Endothelial cell of umbilical vein (primary cell): ENCODE results near the gene CFAP100. TPM values are rescaled to one million over a fixed set of nuclear protein-coding genes. Genes with fewer than 3 reads are reported as not detected.

Experiments used
- BruUV-seq: library from RNA; stranded (reverse); fragments of 400-500 nt; replicated peaks from 2 replicates; lab custom pipeline; 2021; lab: Mats Ljungman, UMichigan
- CTCF ChIA-PET: fragments of 300-600, 350-600 bp; sonication (Branson Sonifier 250); formaldehyde crosslinking; loops from one replicate; lab custom pipeline; 2021; ENCODE audit warnings: antibody characterized with exemption, inconsistent platforms; lab: Charles Lee
- POLR2A ChIA-PET: fragments of 300-600, 350-600 bp; sonication (Branson Sonifier 250); formaldehyde crosslinking; loops from one replicate; lab custom pipeline; 2021; ENCODE audit warnings: antibody characterized with exemption, inconsistent platforms; lab: Charles Lee
- DNase-seq: peaks from one replicate; pipeline ENCODE4 v3.0.0-alpha.2; 2011; ENCODE audit warnings: low read depth, low spot score
- FAIRE-seq: peaks from 2 replicates; lab custom pipeline; 2011; peaks lifted over from hg19 to GRCh38; lab: Jason Lieb, UNC
- H2AFZ ChIP-seq: 2 replicates; pipeline ENCODE4 v1.6.0; 2012; ENCODE audit warnings: low read depth, low read length, control low read depth, inconsistent platforms
- H3K27ac ChIP-seq: 2 replicates; pipeline ENCODE4 v1.5.1; 2011; ENCODE audit warnings: low read depth, mild to moderate bottlenecking, control low read depth, low read length, moderate library complexity; ENCODE audit not compliant: insufficient read depth
- H3K27me3 ChIP-seq, 2 experiments: 2 replicates each; pipeline versions ENCODE4 v1.6.0 to v1.6.1; 2011; ENCODE audit warnings: low read length in 2 of 2, mixed read lengths in 1 of 2; ENCODE audit not compliant: control insufficient read depth in 2 of 2, insufficient read depth in 2 of 2
- H3K36me3 ChIP-seq, 2 experiments: 2 replicates in 1 of 2; 3 replicates in 1 of 2; pipeline ENCODE4 v1.5.1; 2011; ENCODE audit warnings: low read length in 2 of 2, mild to moderate bottlenecking in 1 of 2, moderate library complexity in 1 of 2; ENCODE audit not compliant: control insufficient read depth in 2 of 2, insufficient read depth in 2 of 2; ENCODE audit errors: extremely low read depth in 1 of 2
- H3K4me1 ChIP-seq: 3 replicates; pipeline ENCODE4 v1.5.1; 2011; ENCODE audit warnings: mild to moderate bottlenecking, low read length; ENCODE audit not compliant: control insufficient read depth, insufficient read depth; ENCODE audit errors: extremely low read depth
- H3K4me2 ChIP-seq: 2 replicates; pipeline ENCODE4 v1.6.1; 2011; ENCODE audit warnings: low read length, control low read depth, mixed read lengths; ENCODE audit not compliant: insufficient read depth
- H3K4me3 ChIP-seq, 3 experiments: fragments of 200-600 bp in 1 of 3; sonication (generic), shearing (Covaris generic) in 1 of 3; replicated peaks in 1 of 3; 2 replicates each; pipeline ENCODE4 v1.5.1; 2011 to 2016; ENCODE audit warnings: control low read depth in 3 of 3, low read length in 3 of 3, mild to moderate bottlenecking in 2 of 3, inconsistent platforms in 1 of 3, low read depth in 1 of 3, moderate library complexity in 1 of 3; ENCODE audit not compliant: insufficient read depth in 1 of 3
- H3K79me2 ChIP-seq: 2 replicates; pipeline ENCODE4 v1.6.0; 2012; ENCODE audit warnings: low read length, inconsistent platforms; ENCODE audit not compliant: control insufficient read depth, insufficient read depth
- H3K9ac ChIP-seq: replicated peaks from 2 replicates; pipeline ENCODE3; 2011; ENCODE audit warnings: low read length, control low read depth; ENCODE audit not compliant: insufficient read depth; ENCODE audit errors: extremely low read depth
- H3K9me1 ChIP-seq: replicated peaks from 3 replicates; pipeline ENCODE4 v1.6.0; 2011; ENCODE audit warnings: mild to moderate bottlenecking, low read length; ENCODE audit not compliant: control insufficient read depth, insufficient read depth; ENCODE audit errors: extremely low read depth
- H3K9me3 ChIP-seq: replicated peaks from 2 replicates; pipeline ENCODE4 v1.5.1; 2012; ENCODE audit warnings: low read length, inconsistent platforms; ENCODE audit not compliant: control insufficient read depth, insufficient read depth
- H4K20me1 ChIP-seq: replicated peaks from 2 replicates; pipeline ENCODE3; 2011; ENCODE audit warnings: mild to moderate bottlenecking, low read length; ENCODE audit not compliant: control insufficient read depth, insufficient read depth; ENCODE audit errors: extremely low read depth
- FOS ChIP-seq: IDR thresholded peaks from 2 replicates; pipeline ENCODE4 v1.6.1; 2011; ENCODE audit warnings: mild to moderate bottlenecking, low read length, moderate library complexity, borderline replicate concordance; ENCODE audit not compliant: insufficient read depth
- GATA2 ChIP-seq: IDR thresholded peaks from 2 replicates; pipeline ENCODE4 v1.7.0; 2011; ENCODE audit warnings: low read depth, mild to moderate bottlenecking, moderate library complexity, mixed read lengths, low read length; ENCODE audit not compliant: insufficient read length, insufficient read depth
- JUN ChIP-seq: IDR thresholded peaks from 2 replicates; pipeline ENCODE4 v1.6.1; 2011; ENCODE audit warnings: borderline replicate concordance, low read depth; ENCODE audit not compliant: insufficient read length, insufficient read depth
- POLR2A ChIP-seq: IDR thresholded peaks from 2 replicates; pipeline ENCODE4 v1.6.1; 2012; ENCODE audit warnings: low read depth, mild to moderate bottlenecking, control low read depth, low read length
- dilution Hi-C: fragments of 300-500 bp; cut with MboI; formaldehyde crosslinking; loops from one replicate; pipeline ENCODE4 v1.15.0; 2019; ENCODE audit warnings: low sequenced_read_pairs; ENCODE audit not compliant: extremely low pct_ligation_motif_present
- intact Hi-C: fragments of 100-400 bp; cut with micrococcal nuclease; formaldehyde crosslinking; loops from one replicate; pipeline ENCODE4 v1.10.0; 2022
- polyA plus RNA-seq, 4 experiments: library from polyadenylated mRNA; depleted of rRNA in 3 of 4; stranded (reverse) in 3 of 4; unstranded in 1 of 4; fragments of >200 nt; gene quantifications; 2 replicates each; pipeline versions ENCODE4 v1.2.1 to v1.2.3, GENCODE V29; 2011 to 2012; ENCODE audit warnings: missing spikeins in 1 of 4
- total RNA-seq: library from RNA; stranded (reverse); gene quantifications from 2 replicates; pipeline ENCODE4 v1.2.3, GENCODE V29; 2021
- TF ChIP-seq, protein P1 (sequence below): IDR thresholded peaks from 2 replicates; pipeline ENCODE4 v1.6.1; 2011; ENCODE audit not compliant: insufficient read depth, insufficient read length
- TF ChIP-seq, protein P2 (sequence below), 2 donors: IDR thresholded peaks; 1 replicate in 1 of 2; 2 replicates in 1 of 2; pipeline ENCODE4 v1.5.1; 2011; ENCODE audit warnings: low read length in 2 of 2, mild to moderate bottlenecking in 2 of 2, moderate library complexity in 2 of 2, control low read depth in 1 of 2, inconsistent platforms in 1 of 2, low read depth in 1 of 2; ENCODE audit not compliant: insufficient read depth in 1 of 2; ENCODE audit errors: extremely low read depth in 1 of 2

CFAP100 gene
- total and polyA plus RNA-seq, 2 donors (not counting 3 experiments of a cell fraction or from before 2014, with no cell fraction given): not detected

DNA sequence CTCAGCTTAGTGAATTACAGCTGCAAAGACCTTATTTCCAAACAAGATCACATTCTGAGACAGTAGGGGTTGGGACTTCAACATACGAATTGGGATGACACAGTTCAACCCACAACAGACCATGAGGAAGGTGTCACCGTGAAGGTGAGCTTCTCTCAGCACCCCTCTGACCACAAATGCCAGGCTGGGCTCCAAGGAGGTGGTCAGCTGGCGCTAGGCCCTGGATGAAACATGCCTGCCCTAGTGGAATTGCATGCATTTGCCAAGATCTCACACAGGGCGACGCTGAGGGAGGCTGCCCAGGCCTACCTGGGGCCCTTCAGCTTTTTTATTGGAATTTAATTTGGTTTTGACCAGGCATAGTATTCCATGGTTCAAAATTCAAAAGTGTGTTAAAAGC is 1.8 kb downstream of the CFAP100 start:
- Histone ChIP-seq H3K9ac (no peak overlapping the region), H3K4me3 (no peak overlapping the region), H3K4me1 (no peaks in the 10 kb centered on the region), H3K79me2 (no peaks in the 10 kb centered on the region), H3K36me3 (no peaks in the 10 kb centered on the region), H3K9me3 (no peaks in the 10 kb centered on the region), H3K9me1 (no peaks in the 10 kb centered on the region), H3K4me2 (no peak overlapping the region), H2AFZ (no peak overlapping the region), H4K20me1 (no peaks in the 10 kb centered on the region), H3K27me3 (peaks cover 21 to 28% of the 10 kb centered on the region in 2 experiments), H3K27ac (no peak overlapping the region)
- POLR2A ChIA-PET: no interaction called here
- dilution Hi-C loops (no loop called here), intact Hi-C loops (no loop called here)
- BruUV-seq: no TSS peak
- TF ChIP-seq, protein P1, sequence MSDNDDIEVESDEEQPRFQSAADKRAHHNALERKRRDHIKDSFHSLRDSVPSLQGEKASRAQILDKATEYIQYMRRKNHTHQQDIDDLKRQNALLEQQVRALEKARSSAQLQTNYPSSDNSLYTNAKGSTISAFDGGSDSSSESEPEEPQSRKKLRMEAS: no peak
- TF ChIP-seq FOS (no peak), GATA2 (no peak), JUN (no peak), POLR2A (no peak)
- TF ChIP-seq, protein P2, sequence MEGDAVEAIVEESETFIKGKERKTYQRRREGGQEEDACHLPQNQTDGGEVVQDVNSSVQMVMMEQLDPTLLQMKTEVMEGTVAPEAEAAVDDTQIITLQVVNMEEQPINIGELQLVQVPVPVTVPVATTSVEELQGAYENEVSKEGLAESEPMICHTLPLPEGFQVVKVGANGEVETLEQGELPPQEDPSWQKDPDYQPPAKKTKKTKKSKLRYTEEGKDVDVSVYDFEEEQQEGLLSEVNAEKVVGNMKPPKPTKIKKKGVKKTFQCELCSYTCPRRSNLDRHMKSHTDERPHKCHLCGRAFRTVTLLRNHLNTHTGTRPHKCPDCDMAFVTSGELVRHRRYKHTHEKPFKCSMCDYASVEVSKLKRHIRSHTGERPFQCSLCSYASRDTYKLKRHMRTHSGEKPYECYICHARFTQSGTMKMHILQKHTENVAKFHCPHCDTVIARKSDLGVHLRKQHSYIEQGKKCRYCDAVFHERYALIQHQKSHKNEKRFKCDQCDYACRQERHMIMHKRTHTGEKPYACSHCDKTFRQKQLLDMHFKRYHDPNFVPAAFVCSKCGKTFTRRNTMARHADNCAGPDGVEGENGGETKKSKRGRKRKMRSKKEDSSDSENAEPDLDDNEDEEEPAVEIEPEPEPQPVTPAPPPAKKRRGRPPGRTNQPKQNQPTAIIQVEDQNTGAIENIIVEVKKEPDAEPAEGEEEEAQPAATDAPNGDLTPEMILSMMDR (IDR thresholded peaks at IDR 0.05; ENCODE audit: extremely low read depth in 1 of 2, insufficient read depth in 1 of 2, low read depth in 1 of 2, low read length in 2 of 2): no peak
- CTCF ChIA-PET: interaction anchor here (0.6 to 2.6 kb wide), 3 partner anchors 16 to 1654 kb away, joined by 3 to 9 read pairs (median 3); no protein-coding TSS in a partner anchor
- DNase-seq: no peak
- FAIRE-seq: no peak
